NCI-H1694 (cell line): Measurements from ENCODE around the gene NUDT9.
"Not testable (repeated sequence)": the region's sequence is repeated elsewhere in the genome, so short reads cannot be mapped to it uniquely, and the experiment has no call there.

ENCODE experiments used
- DNase-seq: peaks from one replicate; lab custom pipeline; 2025; lab: John Stamatoyannopoulos, UW

The NUDT9 gene

GRCh38 chr4:87462102-87462501, 39.7 kb downstream of the NUDT9 start:
- DNase-seq = no peak

- DNase-seq = peak; percentile 1
Measured at GRCh38 chr4:87465739-87466366, 43.5 kb downstream of the NUDT9 start.

- no peak for DNase-seq
Measured at GRCh38 chr4:87469390-87469789, 47.0 kb downstream of the NUDT9 start.

GRCh38 chr4:87476934-87477333, 54.6 kb downstream of the NUDT9 start:
- DNase-seq = no peak

- no peak for DNase-seq
Measured at GRCh38 chr4:87478732-87479250, 56.4 kb downstream of the NUDT9 start.

GRCh38 chr4:87481377-87481776, 59.0 kb downstream of the NUDT9 start:
- no peak for DNase-seq

- not testable (repeated sequence) for DNase-seq
Measured at GRCh38 chr4:87483247-87483646, 60.9 kb downstream of the NUDT9 start.

- not testable (repeated sequence) for DNase-seq
Measured at GRCh38 chr4:87488666-87489065, 66.3 kb downstream of the NUDT9 start.

GRCh38 chr4:87489678-87490077, 67.3 kb downstream of the NUDT9 start:
- no peak for DNase-seq

- DNase-seq = no peak
Measured at GRCh38 chr4:87490664-87491369, 68.4 kb downstream of the NUDT9 start.

GRCh38 chr4:87491436-87491835, 69.1 kb downstream of the NUDT9 start:
- no peak for DNase-seq

- DNase-seq = not testable (repeated sequence)
Measured at GRCh38 chr4:87491851-87492250, 69.5 kb downstream of the NUDT9 start.

- no peak for DNase-seq
Measured at GRCh38 chr4:87493115-87493514, 70.7 kb downstream of the NUDT9 start.

GRCh38 chr4:87497159-87497558, 74.8 kb downstream of the NUDT9 start:
- no peak for DNase-seq

GRCh38 chr4:87497578-87497977, 75.2 kb downstream of the NUDT9 start:
- DNase-seq = no peak

GRCh38 chr4:87498446-87498900, 76.1 kb downstream of the NUDT9 start:
- no peak for DNase-seq

GRCh38 chr4:87499403-87500091, 77.2 kb downstream of the NUDT9 start:
- DNase-seq = no peak

- no peak for DNase-seq
Measured at GRCh38 chr4:87500092-87500462, 77.7 kb downstream of the NUDT9 start.

GRCh38 chr4:87502580-87503238, 80.3 kb downstream of the NUDT9 start:
- DNase-seq = no peak

GRCh38 chr4:87505862-87506261, 83.5 kb downstream of the NUDT9 start:
- no peak for DNase-seq

- DNase-seq = no peak
Measured at GRCh38 chr4:87506974-87507701, 84.8 kb downstream of the NUDT9 start.
